Fibroblast of lung (primary cell): ENCODE results near the gene OR9A2. TPM values are rescaled to one million over a fixed set of nuclear protein-coding genes. Genes with fewer than 3 reads are reported as not detected.
A peak's percentile ranks its signal among the peaks of the same experiment; 100 is the strongest.

Experiments
- DNase-seq, 2 donors: peaks; one replicate each; pipeline versions ENCODE4 v3.0.0 to v3.0.0-alpha.2; 2010; ENCODE audit warnings: low read depth in 2 of 2
- H2AFZ ChIP-seq: 2 replicates; pipeline ENCODE4 v1.5.1; 2012; ENCODE audit warnings: low read length, control low read depth, inconsistent platforms
- H3K27ac ChIP-seq: 2 replicates; pipeline ENCODE4 v1.5.1; 2011; ENCODE audit warnings: low read length, control low read depth; ENCODE audit not compliant: insufficient read depth
- H3K27me3 ChIP-seq: 2 replicates; pipeline ENCODE4 v1.5.1; 2011; ENCODE audit warnings: mild to moderate bottlenecking, low read length; ENCODE audit not compliant: control insufficient read depth, insufficient read depth
- H3K36me3 ChIP-seq: 2 replicates; pipeline ENCODE4 v1.5.1; 2011; ENCODE audit warnings: low read length; ENCODE audit not compliant: control insufficient read depth, insufficient read depth
- H3K4me1 ChIP-seq: 2 replicates; pipeline ENCODE4 v1.5.1; 2011; ENCODE audit warnings: low read length; ENCODE audit not compliant: control insufficient read depth, insufficient read depth; ENCODE audit errors: extremely low read depth
- H3K4me2 ChIP-seq: 2 replicates; pipeline ENCODE4 v1.5.1; 2011; ENCODE audit warnings: low read length, control low read depth; ENCODE audit not compliant: insufficient read depth; ENCODE audit errors: extremely low read depth
- H3K4me3 ChIP-seq, 4 experiments: fragments of 200-600 bp in 1 of 4; sonication (generic) in 1 of 4; replicated peaks in 1 of 4; 2 replicates each; pipeline ENCODE4 v1.5.1; 2011 to 2016; ENCODE audit warnings: low read length in 4 of 4, low read depth in 3 of 4, mild to moderate bottlenecking in 3 of 4, control low read depth in 2 of 4, inconsistent platforms in 1 of 4, mixed read lengths in 1 of 4; ENCODE audit not compliant: insufficient read depth in 1 of 4; ENCODE audit errors: control extremely low read depth in 1 of 4
- H3K79me2 ChIP-seq: 2 replicates; pipeline ENCODE4 v1.5.1; 2012; ENCODE audit warnings: mild to moderate bottlenecking, low read length, inconsistent platforms; ENCODE audit not compliant: control insufficient read depth, insufficient read depth
- H3K9ac ChIP-seq: 2 replicates; pipeline ENCODE4 v1.5.1; 2011; ENCODE audit warnings: mild to moderate bottlenecking, low read length, control low read depth; ENCODE audit not compliant: insufficient read depth
- H3K9me3 ChIP-seq: 2 replicates; pipeline ENCODE4 v1.5.1; 2012; ENCODE audit warnings: low read depth, low read length; ENCODE audit not compliant: control insufficient read depth, insufficient read depth
- H4K20me1 ChIP-seq: 2 replicates; pipeline ENCODE4 v1.5.1; 2011; ENCODE audit warnings: low read length; ENCODE audit not compliant: control insufficient read depth, insufficient read depth; ENCODE audit errors: extremely low read depth
- EZH2 ChIP-seq: IDR thresholded peaks from 2 replicates; pipeline ENCODE4 v1.5.1; 2012; ENCODE audit warnings: low read length, control low read depth, mild to moderate bottlenecking; ENCODE audit errors: missing control alignments
- polyA plus RNA-seq, 2 donors: library from polyadenylated mRNA; depleted of rRNA in 1 of 2; stranded (reverse) in 1 of 2; unstranded in 1 of 2; fragments of >200 nt; gene quantifications; 2 replicates each; pipeline ENCODE4 v1.2.1, GENCODE V29; 2011 to 2012; ENCODE audit warnings: missing spikeins in 1 of 2
- total RNA-seq: library from RNA; depleted of rRNA; stranded (reverse); fragments of >200 nt; gene quantifications from 2 replicates; pipeline ENCODE4 v1.2.1, GENCODE V29; 2014
- TF ChIP-seq, protein P1 (sequence below), 2 donors: IDR thresholded peaks in 1 of 2; conservative IDR thresholded peaks in 1 of 2; 1 replicate in 1 of 2; 2 replicates in 1 of 2; pipeline ENCODE4 v1.5.1; 2011 to 2012; ENCODE audit warnings: low read length in 2 of 2, control low read depth in 1 of 2, inconsistent platforms in 1 of 2, low read depth in 1 of 2, mild to moderate bottlenecking in 1 of 2

OR9A2 gene
- total and polyA plus RNA-seq, 2 donors (not counting 1 experiment from before 2014, with no cell fraction given): not detected

DNA sequence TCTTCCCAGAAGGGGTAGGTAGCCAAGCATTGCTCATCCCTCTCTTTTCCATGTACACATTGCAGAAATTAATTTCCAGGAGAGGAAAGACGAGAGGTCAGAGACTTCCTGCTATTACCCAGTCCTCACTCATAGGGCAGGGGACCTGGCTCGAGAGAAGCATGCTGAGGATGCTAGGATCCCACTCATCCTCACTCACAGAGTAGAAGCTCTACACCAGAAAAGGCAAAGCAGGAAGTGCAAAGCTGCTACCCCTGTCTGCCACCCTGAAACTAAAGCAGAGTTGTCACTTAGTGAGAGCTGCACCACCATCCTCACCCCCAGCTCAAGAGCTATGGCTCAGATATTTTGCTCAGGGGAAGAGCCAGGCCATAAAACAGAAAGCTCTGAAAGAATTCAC lies 9.9 kb downstream of the OR9A2 start:
- Histone ChIP-seq H3K9me3 (no peaks in the 10 kb centered on the region), H4K20me1 (no peaks in the 10 kb centered on the region), H2AFZ (no peak overlapping the region), H3K36me3 (no peaks in the 10 kb centered on the region), H3K4me1 (no peaks in the 10 kb centered on the region), H3K79me2 (no peaks in the 10 kb centered on the region), H3K27me3 (no peaks in the 10 kb centered on the region), H3K4me3 (no peak overlapping the region), H3K27ac (no peak overlapping the region), H3K9ac (no peak overlapping the region), H3K4me2 (no peak overlapping the region)
- no peak for DNase-seq
- TF ChIP-seq, protein P1, sequence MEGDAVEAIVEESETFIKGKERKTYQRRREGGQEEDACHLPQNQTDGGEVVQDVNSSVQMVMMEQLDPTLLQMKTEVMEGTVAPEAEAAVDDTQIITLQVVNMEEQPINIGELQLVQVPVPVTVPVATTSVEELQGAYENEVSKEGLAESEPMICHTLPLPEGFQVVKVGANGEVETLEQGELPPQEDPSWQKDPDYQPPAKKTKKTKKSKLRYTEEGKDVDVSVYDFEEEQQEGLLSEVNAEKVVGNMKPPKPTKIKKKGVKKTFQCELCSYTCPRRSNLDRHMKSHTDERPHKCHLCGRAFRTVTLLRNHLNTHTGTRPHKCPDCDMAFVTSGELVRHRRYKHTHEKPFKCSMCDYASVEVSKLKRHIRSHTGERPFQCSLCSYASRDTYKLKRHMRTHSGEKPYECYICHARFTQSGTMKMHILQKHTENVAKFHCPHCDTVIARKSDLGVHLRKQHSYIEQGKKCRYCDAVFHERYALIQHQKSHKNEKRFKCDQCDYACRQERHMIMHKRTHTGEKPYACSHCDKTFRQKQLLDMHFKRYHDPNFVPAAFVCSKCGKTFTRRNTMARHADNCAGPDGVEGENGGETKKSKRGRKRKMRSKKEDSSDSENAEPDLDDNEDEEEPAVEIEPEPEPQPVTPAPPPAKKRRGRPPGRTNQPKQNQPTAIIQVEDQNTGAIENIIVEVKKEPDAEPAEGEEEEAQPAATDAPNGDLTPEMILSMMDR (conservative IDR thresholded peaks at IDR 0.05 in 1 of 2, IDR thresholded peaks at IDR 0.05 in 1 of 2; ENCODE audit: low read depth in 1 of 2, low read length in 2 of 2): no peak
- no peak for TF ChIP-seq EZH2

DNA sequence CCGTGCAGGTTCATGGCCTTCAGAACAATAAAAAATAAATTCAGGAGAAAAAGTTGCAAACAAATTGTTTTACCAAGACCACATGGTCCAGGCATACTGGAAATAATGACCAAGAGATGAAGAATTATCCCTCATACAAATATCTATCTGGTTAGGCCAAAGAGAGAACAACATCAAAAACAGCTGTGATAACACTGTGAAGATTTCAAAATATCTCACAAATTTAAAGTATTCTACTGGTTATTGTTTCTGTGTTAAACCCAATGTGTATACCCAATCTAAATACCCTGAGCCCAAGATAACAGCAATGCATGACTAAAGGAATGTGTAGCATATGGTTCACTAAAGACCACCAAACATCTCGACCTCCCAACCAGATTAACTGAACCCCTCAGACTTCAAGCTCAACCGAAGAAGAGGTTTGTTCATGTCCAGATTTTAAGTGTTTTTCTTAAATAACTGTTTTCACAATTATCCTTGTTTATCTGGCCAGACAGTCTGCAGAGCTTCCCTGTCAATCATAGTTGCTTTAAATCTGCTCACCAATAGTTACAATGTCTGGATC lies 10.9 kb downstream of the OR9A2 start:
- no peak overlapping the region for H3K9ac ChIP-seq
- H3K27ac ChIP-seq: no peak overlapping the region
- H3K4me3 ChIP-seq: no peak overlapping the region
- H2AFZ ChIP-seq: no peak overlapping the region
- TF ChIP-seq, protein P1 (conservative IDR thresholded peaks at IDR 0.05 in 1 of 2, IDR thresholded peaks at IDR 0.05 in 1 of 2; ENCODE audit: low read depth in 1 of 2, low read length in 2 of 2): no peak
- no peak for TF ChIP-seq EZH2
- no peaks in the 10 kb centered on the region for H3K36me3 ChIP-seq
- H3K27me3 ChIP-seq: no peaks in the 10 kb centered on the region
- H3K4me2 ChIP-seq: no peak overlapping the region
- H4K20me1 ChIP-seq: no peaks in the 10 kb centered on the region
- H3K79me2 ChIP-seq: no peaks in the 10 kb centered on the region
- no peaks in the 10 kb centered on the region for H3K4me1 ChIP-seq
- H3K9me3 ChIP-seq: no peaks in the 10 kb centered on the region
- DNase-seq: peak in 1 of 2 donors; percentile 60

- no peak for TF ChIP-seq EZH2
- TF ChIP-seq, protein P1 (conservative IDR thresholded peaks at IDR 0.05 in 1 of 2, IDR thresholded peaks at IDR 0.05 in 1 of 2; ENCODE audit: low read depth in 1 of 2, low read length in 2 of 2): no peak
- no peak overlapping the region for H3K27ac ChIP-seq
- H3K9me3 ChIP-seq: no peaks in the 10 kb centered on the region
- H3K4me1 ChIP-seq: no peaks in the 10 kb centered on the region
- no peaks in the 10 kb centered on the region for H3K36me3 ChIP-seq
- H3K79me2 ChIP-seq: no peaks in the 10 kb centered on the region
- no peak for DNase-seq
- H2AFZ ChIP-seq: no peak overlapping the region
- H3K4me3 ChIP-seq: no peak overlapping the region
- H3K27me3 ChIP-seq: no peaks in the 10 kb centered on the region
- H4K20me1 ChIP-seq: no peaks in the 10 kb centered on the region
- H3K9ac ChIP-seq: no peak overlapping the region
- no peak overlapping the region for H3K4me2 ChIP-seq
Observed at GRCh38 chr7:143015084-143015483, 11.8 kb downstream of the OR9A2 start.
